ENCODE results near the gene FBXL19. TPM values are rescaled to one million over a fixed set of nuclear protein-coding genes. Genes with fewer than 3 reads are reported as not detected.

The FBXL19 gene
- total and polyA plus RNA-seq, 2 of the 13 experiments (the other 11 are each of a cell fraction or from before 2014, with no cell fraction given): 6.0 to 13.7 TPM

GRCh38 chr16:30985401-30986128 lies 62.2 kb downstream of the FBXL19 start (continued):
- peak; percentile 30 for TF ChIP-seq HIC2 (CRISPR knock-in tag; IDR thresholded peaks at IDR 0.05; ENCODE audit: low read depth)
- no peak for TF ChIP-seq PRDM15 (CRISPR knock-in tag; IDR thresholded peaks at IDR 0.05)
- TF ChIP-seq THAP9 (CRISPR knock-in tag; IDR thresholded peaks at IDR 0.05; ENCODE audit: borderline replicate concordance): peak; percentile 91; the same call in 1 of the 2 replicates
- 0 out of 2 replicates have a peak, but pooled peaks have one; percentile 79 for TF ChIP-seq CREBL2 (CRISPR knock-in tag; IDR thresholded peaks at IDR 0.05; ENCODE audit: borderline replicate concordance)
- no peak for TF ChIP-seq ZNF644 (CRISPR knock-in tag; IDR thresholded peaks at IDR 0.05; ENCODE audit: low read depth)
- no peak for TF ChIP-seq ATF6 (CRISPR knock-in tag; conservative IDR thresholded peaks at IDR 0.05)
- no peak for TF ChIP-seq ZSCAN30 (CRISPR knock-in tag; IDR thresholded peaks at IDR 0.05)
- TF ChIP-seq MIXL1 (CRISPR knock-in tag; IDR thresholded peaks at IDR 0.05): no peak
- TF ChIP-seq GFI1 (CRISPR knock-in tag; IDR thresholded peaks at IDR 0.05; ENCODE audit: borderline replicate concordance): 0 out of 2 replicates have a peak, but pooled peaks have one; percentile 22
- no peak for TF ChIP-seq ZFP36 (IDR thresholded peaks at IDR 0.05; ENCODE audit: borderline replicate concordance, low read depth, low read length, partially characterized antibody)
- no peak for TF ChIP-seq TCF7 (IDR thresholded peaks at IDR 0.05; ENCODE audit: low read depth)
- TF ChIP-seq ZNF780A (CRISPR knock-in tag; IDR thresholded peaks at IDR 0.05): no peak; the same call in 1 of the 2 replicates
- no peak for TF ChIP-seq SMARCC2 (IDR thresholded peaks at IDR 0.05)
- TF ChIP-seq DZIP1 (CRISPR knock-in tag; IDR thresholded peaks at IDR 0.05): peak; percentile 98
- no peak for TF ChIP-seq SMARCE1 (IDR thresholded peaks at IDR 0.05; ENCODE audit: borderline replicate concordance)

All from HepG2 (cell line).